Astrocyte (in vitro differentiated cells and primary cell): ENCODE results near the gene FLT3. TPM values are rescaled to one million over a fixed set of nuclear protein-coding genes. Genes with fewer than 3 reads are reported as not detected.

Source experiments
- DNase-seq: peaks from one replicate; pipeline ENCODE4 v3.0.0-alpha.2; 2010; ENCODE audit warnings: low read depth
- FAIRE-seq: peaks from 2 replicates; lab custom pipeline; 2011; peaks lifted over from hg19 to GRCh38; lab: Jason Lieb, UNC
- H2AFZ ChIP-seq: 2 replicates; pipeline ENCODE4 v1.6.0; 2012; ENCODE audit warnings: low read depth, low read length, inconsistent platforms
- H3K27ac ChIP-seq: 2 replicates; pipeline ENCODE4 v1.5.1; 2011; ENCODE audit warnings: low read depth, low read length, inconsistent platforms
- H3K27me3 ChIP-seq: 2 replicates; pipeline ENCODE4 v1.6.0; 2011; ENCODE audit warnings: low read length, inconsistent platforms; ENCODE audit not compliant: insufficient read depth
- H3K36me3 ChIP-seq: 2 replicates; pipeline ENCODE4 v1.5.1; 2011; ENCODE audit warnings: low read length, inconsistent platforms; ENCODE audit not compliant: insufficient read depth
- H3K4me1 ChIP-seq: 2 replicates; pipeline ENCODE4 v1.5.1; 2011; ENCODE audit warnings: low read length, inconsistent platforms; ENCODE audit not compliant: insufficient read depth
- H3K4me2 ChIP-seq: 2 replicates; pipeline ENCODE4 v1.6.0; 2012; ENCODE audit warnings: low read length, inconsistent platforms
- H3K4me3 ChIP-seq: 2 replicates; pipeline ENCODE4 v1.5.1; 2011; ENCODE audit warnings: low read depth, mild to moderate bottlenecking, low read length, inconsistent platforms; ENCODE audit not compliant: insufficient read depth
- H3K79me2 ChIP-seq: 2 replicates; pipeline ENCODE4 v1.6.0; 2012; ENCODE audit warnings: mild to moderate bottlenecking, low read length, inconsistent platforms; ENCODE audit not compliant: insufficient read depth
- H3K9ac ChIP-seq: 2 replicates; pipeline ENCODE4 v1.6.0; 2012; ENCODE audit warnings: mild to moderate bottlenecking, low read length, inconsistent platforms
- H3K9me3 ChIP-seq: 2 replicates; pipeline ENCODE4 v1.5.1; 2012; ENCODE audit warnings: low read depth, mild to moderate bottlenecking, low read length, inconsistent platforms; ENCODE audit not compliant: insufficient read depth
- H4K20me1 ChIP-seq: 2 replicates; pipeline ENCODE4 v1.6.0; 2012; ENCODE audit warnings: low read length, inconsistent platforms; ENCODE audit not compliant: insufficient read depth
- H3K27ac Mint-ChIP-seq: one replicate; pipeline ENCODE4 v1.8.0; 2021; ENCODE audit warnings: mild to moderate bottlenecking, mixed read lengths; ENCODE audit not compliant: unreplicated experiment
- H3K27me3 Mint-ChIP-seq: one replicate; pipeline ENCODE4 v1.8.0; 2021; ENCODE audit warnings: low read depth, mixed read lengths; ENCODE audit not compliant: unreplicated experiment
- H3K36me3 Mint-ChIP-seq: one replicate; pipeline ENCODE4 v1.8.0; 2021; ENCODE audit warnings: low read depth, mixed read lengths; ENCODE audit not compliant: unreplicated experiment
- H3K4me1 Mint-ChIP-seq: one replicate; pipeline ENCODE4 v1.8.0; 2021; ENCODE audit warnings: low read depth, mixed read lengths; ENCODE audit not compliant: unreplicated experiment
- H3K4me3 Mint-ChIP-seq: one replicate; pipeline ENCODE4 v1.8.0; 2021; ENCODE audit warnings: mild to moderate bottlenecking, moderate library complexity, mixed read lengths; ENCODE audit not compliant: unreplicated experiment
- H3K9me3 Mint-ChIP-seq: one replicate; pipeline ENCODE4 v1.8.0; 2021; ENCODE audit warnings: mild to moderate bottlenecking, mixed read lengths; ENCODE audit not compliant: unreplicated experiment
- EZH2 ChIP-seq: IDR thresholded peaks from 2 replicates; pipeline ENCODE4 v1.6.1; 2012; ENCODE audit warnings: mild to moderate bottlenecking, low read length, inconsistent platforms; ENCODE audit not compliant: insufficient read depth
- total RNA-seq: library from RNA; stranded (reverse); gene quantifications from 2 replicates; pipeline ENCODE4 v1.2.1, GENCODE V29; 2021
- TF ChIP-seq, protein P1 (sequence below): IDR thresholded peaks from 2 replicates; pipeline ENCODE4 v1.5.1; 2011; ENCODE audit warnings: low read depth, mild to moderate bottlenecking, inconsistent platforms, low read length, moderate library complexity; ENCODE audit not compliant: insufficient read depth

FLT3 gene
- total RNA-seq, 1 donor from 2014 or later: not detected

DNA sequence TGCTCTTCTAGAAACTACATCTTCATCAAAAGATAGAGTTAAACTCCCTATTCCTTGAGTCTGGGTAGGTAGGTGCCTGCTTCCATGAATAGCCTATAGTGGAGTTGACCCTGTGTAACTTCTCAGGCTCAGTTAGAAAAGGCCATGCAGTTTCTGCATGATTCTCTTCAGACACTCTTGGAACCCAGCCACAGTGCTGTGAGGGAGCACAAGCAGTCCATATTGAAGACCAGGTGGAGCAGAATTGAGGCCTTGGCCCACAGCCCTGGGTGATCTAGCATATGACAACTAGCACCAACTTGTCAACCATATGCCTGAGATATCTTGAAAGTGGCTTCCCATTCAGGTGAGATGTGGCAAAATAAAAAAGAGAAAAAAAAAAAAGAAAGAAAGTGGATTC is 27.7 kb upstream of the FLT3 start:
- H3K9me3 Mint-ChIP-seq: no peaks in the 10 kb centered on the region
- Histone ChIP-seq H3K9ac (no peak overlapping the region), H3K79me2 (no peaks in the 10 kb centered on the region), H4K20me1 (no peaks in the 10 kb centered on the region), H2AFZ (no peak overlapping the region), H3K36me3 (no peaks in the 10 kb centered on the region), H3K27ac (no peak overlapping the region), H3K4me3 (no peak overlapping the region), H3K27me3 (no peaks in the 10 kb centered on the region), H3K9me3 (no peaks in the 10 kb centered on the region), H3K4me2 (no peak overlapping the region), H3K4me1 (no peaks in the 10 kb centered on the region)
- H3K27ac Mint-ChIP-seq: no peak overlapping the region
- no peaks in the 10 kb centered on the region for H3K27me3 Mint-ChIP-seq
- TF ChIP-seq, protein P1, sequence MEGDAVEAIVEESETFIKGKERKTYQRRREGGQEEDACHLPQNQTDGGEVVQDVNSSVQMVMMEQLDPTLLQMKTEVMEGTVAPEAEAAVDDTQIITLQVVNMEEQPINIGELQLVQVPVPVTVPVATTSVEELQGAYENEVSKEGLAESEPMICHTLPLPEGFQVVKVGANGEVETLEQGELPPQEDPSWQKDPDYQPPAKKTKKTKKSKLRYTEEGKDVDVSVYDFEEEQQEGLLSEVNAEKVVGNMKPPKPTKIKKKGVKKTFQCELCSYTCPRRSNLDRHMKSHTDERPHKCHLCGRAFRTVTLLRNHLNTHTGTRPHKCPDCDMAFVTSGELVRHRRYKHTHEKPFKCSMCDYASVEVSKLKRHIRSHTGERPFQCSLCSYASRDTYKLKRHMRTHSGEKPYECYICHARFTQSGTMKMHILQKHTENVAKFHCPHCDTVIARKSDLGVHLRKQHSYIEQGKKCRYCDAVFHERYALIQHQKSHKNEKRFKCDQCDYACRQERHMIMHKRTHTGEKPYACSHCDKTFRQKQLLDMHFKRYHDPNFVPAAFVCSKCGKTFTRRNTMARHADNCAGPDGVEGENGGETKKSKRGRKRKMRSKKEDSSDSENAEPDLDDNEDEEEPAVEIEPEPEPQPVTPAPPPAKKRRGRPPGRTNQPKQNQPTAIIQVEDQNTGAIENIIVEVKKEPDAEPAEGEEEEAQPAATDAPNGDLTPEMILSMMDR: no peak
- no peak for TF ChIP-seq EZH2
- H3K36me3 Mint-ChIP-seq: no peaks in the 10 kb centered on the region
- FAIRE-seq: no peak
- H3K4me1 Mint-ChIP-seq: peaks cover 3% of the 10 kb centered on the region
- no peak overlapping the region for H3K4me3 Mint-ChIP-seq
- no peak for DNase-seq

DNA sequence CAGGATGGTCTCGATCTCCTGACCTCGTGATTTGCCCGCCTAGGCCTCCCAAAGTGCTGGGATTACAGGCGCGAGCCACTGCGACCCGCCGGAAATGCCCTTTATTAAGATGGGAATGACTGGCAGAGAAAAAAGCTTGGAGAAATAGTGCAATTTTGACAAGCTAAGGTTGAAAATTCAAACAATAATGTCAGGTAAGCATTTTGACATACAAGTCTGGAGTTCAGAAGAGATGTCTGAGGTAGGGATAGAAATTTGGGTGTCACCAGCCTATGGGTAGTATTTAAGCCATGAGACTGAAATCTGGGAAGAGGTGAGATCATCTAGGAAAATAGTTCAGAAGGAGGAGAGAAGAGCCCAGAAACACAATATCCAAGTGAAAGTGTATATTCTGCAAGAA is 20.8 kb upstream of the FLT3 start:
- H3K9me3 Mint-ChIP-seq: peaks cover 4% of the 10 kb centered on the region
- Histone ChIP-seq H3K79me2 (no peaks in the 10 kb centered on the region), H3K9me3 (no peaks in the 10 kb centered on the region), H3K4me1 (no peaks in the 10 kb centered on the region), H3K36me3 (no peaks in the 10 kb centered on the region), H3K27ac (no peak overlapping the region), H4K20me1 (no peaks in the 10 kb centered on the region), H3K9ac (no peak overlapping the region), H2AFZ (no peak overlapping the region), H3K4me3 (no peak overlapping the region), H3K27me3 (peaks cover 2% of the 10 kb centered on the region), H3K4me2 (no peak overlapping the region)
- no peaks in the 10 kb centered on the region for H3K36me3 Mint-ChIP-seq
- H3K4me3 Mint-ChIP-seq: no peak overlapping the region
- H3K27ac Mint-ChIP-seq: no peak overlapping the region
- H3K27me3 Mint-ChIP-seq: no peaks in the 10 kb centered on the region
- TF ChIP-seq, protein P1: no peak
- TF ChIP-seq EZH2: no peak
- H3K4me1 Mint-ChIP-seq: no peaks in the 10 kb centered on the region
- DNase-seq (no peak), FAIRE-seq (no peak)

DNA sequence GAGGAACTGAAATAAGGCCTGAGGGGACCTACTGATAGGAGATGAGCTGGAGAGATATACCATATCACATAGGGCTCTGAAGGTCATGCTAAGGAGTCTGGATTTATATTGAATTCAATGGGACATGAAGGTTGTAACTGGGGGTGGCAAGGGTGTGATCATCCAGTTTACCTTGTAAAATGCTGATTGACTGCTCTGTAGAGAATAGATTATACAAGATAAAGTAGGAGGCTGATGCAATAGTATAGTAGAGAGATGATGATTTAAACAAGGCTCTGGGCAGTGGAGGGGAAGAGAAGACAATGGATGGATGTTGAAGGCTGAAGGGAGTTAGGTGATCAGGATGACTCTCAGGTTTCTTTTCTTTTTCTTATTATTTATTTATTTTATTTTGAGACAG is 19.9 kb upstream of the FLT3 start:
- no peaks in the 10 kb centered on the region for H3K36me3 ChIP-seq
- DNase-seq (no peak), FAIRE-seq (no peak)
- no peaks in the 10 kb centered on the region for H3K4me1 ChIP-seq
- H3K4me3 Mint-ChIP-seq: no peak overlapping the region
- H3K27me3 ChIP-seq: peaks cover 3% of the 10 kb centered on the region
- H3K4me1 Mint-ChIP-seq: no peaks in the 10 kb centered on the region
- peaks cover 4% of the 10 kb centered on the region for H3K9me3 Mint-ChIP-seq
- no peak overlapping the region for H2AFZ ChIP-seq
- no peak overlapping the region for H3K27ac ChIP-seq
- H3K9ac ChIP-seq: no peak overlapping the region
- no peaks in the 10 kb centered on the region for H3K36me3 Mint-ChIP-seq
- no peaks in the 10 kb centered on the region for H3K79me2 ChIP-seq
- H3K27ac Mint-ChIP-seq: no peak overlapping the region
- H3K9me3 ChIP-seq: no peaks in the 10 kb centered on the region
- no peak overlapping the region for H3K4me2 ChIP-seq
- H3K4me3 ChIP-seq: no peak overlapping the region
- H4K20me1 ChIP-seq: no peaks in the 10 kb centered on the region
- H3K27me3 Mint-ChIP-seq: no peaks in the 10 kb centered on the region
- TF ChIP-seq EZH2: no peak
